Body of pancreas (tissue), 4 donors: ENCODE data around the gene AJM1.

Experiments
- CTCF ChIP-seq, 7 experiments: fragments of 450-650 bp in 4 of 7; fragments of 200-600 bp in 3 of 7; sonication (generic) in 3 of 7; IDR thresholded peaks; one replicate each; pipeline ENCODE4 v1.5.1; 2016 to 2019; ENCODE audit warnings: antibody characterized with exemption in 7 of 7
- POLR2A ChIP-seq, 3 donors: fragments of 450-650 bp; IDR thresholded peaks; one replicate each; pipeline ENCODE4 v1.6.1; 2016; ENCODE audit warnings: antibody characterized with exemption in 3 of 3, mild to moderate bottlenecking in 2 of 3

GRCh38 chr9:136857581-136858412, 15.5 kb downstream of the AJM1 start:
- TF ChIP-seq POLR2A (IDR thresholded peaks at IDR 0.05): no peak
- peak in 4 of 7 experiments; percentile 13 to 43 (median 24) for TF ChIP-seq CTCF (IDR thresholded peaks at IDR 0.05)
